ENCODE measurements around the gene DNAJC7.
"Not testable (repeated sequence)": the region's sequence is repeated elsewhere in the genome, so short reads cannot be mapped to it uniquely, and the experiment has no call there.

The DNAJC7 gene

GRCh38 chr17:42025191-42025579 is 7.9 kb upstream of the DNAJC7 start:
- no peaks in the 10 kb centered on the region for H3K27me3 ChIP-seq (replicated peaks in 2 of 5; ENCODE audit: control insufficient read depth in 4 of 5, insufficient read depth in 5 of 5, low read length in 4 of 5)
- no peaks in the 10 kb centered on the region for H3K9me3 ChIP-seq (ENCODE audit: control extremely low read depth in 1 of 5, control insufficient read depth in 4 of 5, insufficient read depth in 2 of 5, low read depth in 1 of 5, low read length in 4 of 5)
- H3K36me3 ChIP-seq (ENCODE audit: control insufficient read depth in 4 of 4, insufficient read depth in 4 of 4, low read length in 3 of 4): peaks cover 10 to 26% (median 17%) of the 10 kb centered on the region in 4 experiments
- DNase-seq: no peak
- peak overlapping the region in 2 of 7 experiments; percentile 4 to 26 for H3K4me3 ChIP-seq (ENCODE audit: control insufficient read depth in 1 of 7, extremely low read depth in 1 of 7, insufficient read depth in 4 of 7, low read depth in 2 of 7, low read length in 6 of 7)
- H3K4me1 ChIP-seq (ENCODE audit: control extremely low read depth in 1 of 4, control insufficient read depth in 4 of 4, insufficient read depth in 4 of 4, low read length in 3 of 4): peaks cover 18 to 64% (median 54%) of the 10 kb centered on the region in 4 experiments
- 75% methylated on average over 6 of the region's 8 CpGs for WGBS (ENCODE audit: insufficient coverage)
- POLR2A ChIA-PET: interaction anchor here (0.6 to 1.4 kb wide), 4 partner anchors 8 to 93 kb away, joined by 3 to 5 read pairs (median 3); partner anchors contain the start of gene DNAJC7
- H3K27ac ChIP-seq (ENCODE audit: insufficient read depth in 1 of 2, low read depth in 1 of 2, low read length in 2 of 2, poor library complexity in 1 of 2, severe bottlenecking in 2 of 2): no peak overlapping the region
- CTCF ChIA-PET: interaction anchor here (0.6 to 17.9 kb wide), 23 partner anchors 7 to 233 kb away, joined by 3 to 381 read pairs (median 7); partner anchors contain the start of genes C17orf113, DHX58, DNAJC7 and KAT2A

GRCh38 chr17:42023524-42024349 is 6.5 kb upstream of the DNAJC7 start:
- H3K27me3 ChIP-seq (replicated peaks in 2 of 5; ENCODE audit: control insufficient read depth in 4 of 5, insufficient read depth in 5 of 5, low read length in 4 of 5): no peaks in the 10 kb centered on the region
- peak overlapping the region; percentile 15 to 73 for H3K27ac ChIP-seq (ENCODE audit: insufficient read depth in 1 of 2, low read depth in 1 of 2, low read length in 2 of 2, poor library complexity in 1 of 2, severe bottlenecking in 2 of 2)
- no peaks in the 10 kb centered on the region for H3K9me3 ChIP-seq (ENCODE audit: control extremely low read depth in 1 of 5, control insufficient read depth in 4 of 5, insufficient read depth in 2 of 5, low read depth in 1 of 5, low read length in 4 of 5)
- WGBS (ENCODE audit: insufficient coverage): 98% methylated on average over 10 of the region's 15 CpGs
- H3K36me3 ChIP-seq (ENCODE audit: control insufficient read depth in 4 of 4, insufficient read depth in 4 of 4, low read length in 3 of 4): peaks cover 10 to 26% (median 17%) of the 10 kb centered on the region in 4 experiments
- H3K4me3 ChIP-seq (ENCODE audit: control insufficient read depth in 1 of 7, extremely low read depth in 1 of 7, insufficient read depth in 4 of 7, low read depth in 2 of 7, low read length in 6 of 7): no peak overlapping the region
- POLR2A ChIA-PET: no interaction called here
- peaks cover 18 to 65% (median 57%) of the 10 kb centered on the region in 4 experiments for H3K4me1 ChIP-seq (ENCODE audit: control extremely low read depth in 1 of 4, control insufficient read depth in 4 of 4, insufficient read depth in 4 of 4, low read length in 3 of 4)
- no peak for DNase-seq
- CTCF ChIA-PET: interaction anchor here (0.7 to 17.9 kb wide), 13 partner anchors 10 to 170 kb away, joined by 3 to 381 read pairs (median 5); partner anchors contain the start of genes CNP, DHX58 and KAT2A

DNA sequence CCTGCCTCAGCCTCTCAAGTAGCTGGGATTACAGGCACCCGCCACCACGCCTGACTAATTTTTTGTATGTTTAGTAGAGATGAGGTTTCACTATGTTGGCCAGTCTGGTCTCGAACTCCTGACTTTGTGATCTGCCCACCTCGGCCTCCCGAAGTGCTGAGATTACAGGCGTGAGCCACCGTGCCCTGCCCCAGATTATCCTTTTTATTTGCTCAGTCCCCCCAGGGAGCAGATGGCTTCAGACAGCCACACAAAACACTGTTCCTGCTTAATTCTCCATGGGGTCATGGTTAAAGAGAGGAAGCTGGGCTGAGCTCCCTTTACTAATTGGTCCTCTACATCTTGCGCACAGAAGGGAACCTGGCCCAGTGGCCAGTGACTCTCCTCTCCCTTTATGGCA is 3.6 kb upstream of the DNAJC7 start:
- 96% methylated on average over 5 of the region's 8 CpGs for WGBS (ENCODE audit: insufficient coverage)
- POLR2A ChIA-PET; H3K27me3 ChIP-seq (replicated peaks in 2 of 5; ENCODE audit: control insufficient read depth in 4 of 5, insufficient read depth in 5 of 5, low read length in 4 of 5); DNase-seq; H3K9me3 ChIP-seq (ENCODE audit: control extremely low read depth in 1 of 5, control insufficient read depth in 4 of 5, insufficient read depth in 2 of 5, low read depth in 1 of 5, low read length in 4 of 5): not testable (repeated sequence)
- Histone ChIP-seq H3K4me1 (ENCODE audit: control extremely low read depth in 1 of 4, control insufficient read depth in 4 of 4, insufficient read depth in 4 of 4, low read length in 3 of 4) (peaks cover 24 to 55% (median 46%) of the 10 kb centered on the region in 4 experiments), H3K36me3 (ENCODE audit: control insufficient read depth in 4 of 4, insufficient read depth in 4 of 4, low read length in 3 of 4) (peaks cover 10 to 26% (median 17%) of the 10 kb centered on the region in 4 experiments), H3K27ac (ENCODE audit: insufficient read depth in 1 of 2, low read depth in 1 of 2, low read length in 2 of 2, poor library complexity in 1 of 2, severe bottlenecking in 2 of 2) (peak overlapping the region in 1 of 2 experiments; percentile 93), H3K4me3 (ENCODE audit: control insufficient read depth in 1 of 7, extremely low read depth in 1 of 7, insufficient read depth in 4 of 7, low read depth in 2 of 7, low read length in 6 of 7) (peak overlapping the region; percentile 11 to 93 (median 92))
- CTCF ChIA-PET: interaction anchor here (0.9 to 17.9 kb wide), 11 partner anchors 8 to 174 kb away, joined by 3 to 381 read pairs (median 3); partner anchors contain the start of genes DHX58 and KAT2A

- no peaks in the 10 kb centered on the region for H3K27me3 ChIP-seq (replicated peaks in 2 of 5; ENCODE audit: control insufficient read depth in 4 of 5, insufficient read depth in 5 of 5, low read length in 4 of 5)
- peak within 1 kb of the TSS; percentile 74 to 93 (median 92) for H3K4me3 ChIP-seq (ENCODE audit: control insufficient read depth in 1 of 7, extremely low read depth in 1 of 7, insufficient read depth in 4 of 7, low read depth in 2 of 7, low read length in 6 of 7)
- H3K9me3 ChIP-seq (ENCODE audit: control extremely low read depth in 1 of 5, control insufficient read depth in 4 of 5, insufficient read depth in 2 of 5, low read depth in 1 of 5, low read length in 4 of 5): no peaks in the 10 kb centered on the region
- peak within 1 kb of the TSS; percentile 76 to 93 for H3K27ac ChIP-seq (ENCODE audit: insufficient read depth in 1 of 2, low read depth in 1 of 2, low read length in 2 of 2, poor library complexity in 1 of 2, severe bottlenecking in 2 of 2)
- CTCF ChIA-PET: interaction anchor here (0.9 to 17.9 kb wide), 13 partner anchors 9 to 175 kb away, joined by 3 to 381 read pairs (median 4); partner anchors contain the start of genes DHX58, KAT2A and ZNF385C
- POLR2A ChIA-PET: no interaction called here
- DNase-seq: peak; percentile 93 to 94 (median 93)
- peaks cover 25 to 52% (median 42%) of the 10 kb centered on the region in 4 experiments for H3K4me1 ChIP-seq (ENCODE audit: control extremely low read depth in 1 of 4, control insufficient read depth in 4 of 4, insufficient read depth in 4 of 4, low read length in 3 of 4)
- WGBS (ENCODE audit: insufficient coverage): 9% methylated on average over 38 of the region's 49 CpGs
- H3K36me3 ChIP-seq (ENCODE audit: control insufficient read depth in 4 of 4, insufficient read depth in 4 of 4, low read length in 3 of 4): peaks cover 10 to 26% (median 17%) of the 10 kb centered on the region in 4 experiments
These were observed 2.5 kb upstream of the DNAJC7 start, which contains the start of gene NKIRAS2 for GRCh38 chr17:42019509-42020404. Gene NKIRAS2 (plus strand): TSS chr17:42020090. CDS start chr17:42021578, 1,488 bp downstream.

DNA sequence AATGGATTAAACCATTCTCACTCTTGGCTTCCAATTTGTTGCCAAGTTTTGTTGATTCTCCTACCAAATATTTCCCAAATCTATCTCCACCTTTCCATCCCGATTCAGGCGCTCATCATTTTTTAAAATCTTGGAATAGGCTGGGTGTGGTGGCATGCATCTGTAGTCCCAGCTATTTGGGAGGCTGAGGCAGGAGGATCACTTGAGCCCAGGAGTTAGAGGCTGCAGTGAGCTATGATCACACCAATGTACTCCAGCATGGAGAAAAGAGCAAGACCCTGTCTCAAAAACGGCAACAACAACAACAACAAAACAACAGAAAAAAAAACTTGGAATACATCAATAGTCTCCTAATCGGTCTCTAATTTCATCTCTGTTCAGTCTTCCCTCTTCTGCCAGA is 1.7 kb upstream of the DNAJC7 start:
- POLR2A ChIA-PET: interaction anchor here (0.7 to 1.4 kb wide), 2 partner anchors 11 to 50 kb away, joined by 3 to 5 read pairs; no protein-coding TSS in a partner anchor
- peaks cover 18 to 44% (median 36%) of the 10 kb centered on the region in 4 experiments for H3K4me1 ChIP-seq (ENCODE audit: control extremely low read depth in 1 of 4, control insufficient read depth in 4 of 4, insufficient read depth in 4 of 4, low read length in 3 of 4)
- no peak overlapping the region for H3K4me3 ChIP-seq (ENCODE audit: control insufficient read depth in 1 of 7, extremely low read depth in 1 of 7, insufficient read depth in 4 of 7, low read depth in 2 of 7, low read length in 6 of 7)

DNA sequence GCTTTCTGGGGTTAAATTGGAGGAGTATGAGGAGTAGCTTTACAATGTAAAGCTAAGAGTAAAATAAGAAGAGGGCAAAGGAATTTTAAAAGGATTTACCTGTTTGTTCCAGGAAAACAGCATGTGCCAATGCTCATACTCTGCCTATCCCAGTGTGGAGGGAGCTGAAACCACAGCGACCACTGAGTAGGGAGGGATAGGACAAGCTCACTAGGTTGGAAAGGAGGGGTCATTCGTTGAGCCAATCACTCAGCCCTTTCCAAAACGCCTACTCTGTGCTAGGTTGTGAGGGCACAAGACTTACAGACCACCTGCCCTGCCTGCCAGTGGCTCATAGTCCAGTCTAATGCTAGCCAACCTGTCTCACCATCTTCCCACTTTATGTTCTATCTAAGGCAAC is 1.1 kb upstream of the DNAJC7 start:
- CTCF ChIA-PET: interaction anchor here (0.6 to 17.9 kb wide), 17 partner anchors 8 to 278 kb away, joined by 3 to 381 read pairs (median 4); partner anchors contain the start of genes DHX58, KAT2A and ZNF385C
- POLR2A ChIA-PET: interaction anchor here (0.5 to 1.4 kb wide), 6 partner anchors 10 to 560 kb away, joined by 3 to 5 read pairs (median 3); no protein-coding TSS in a partner anchor
- H3K27me3 ChIP-seq (replicated peaks in 2 of 5; ENCODE audit: control insufficient read depth in 4 of 5, insufficient read depth in 5 of 5, low read length in 4 of 5): no peaks in the 10 kb centered on the region
- H3K4me3 ChIP-seq (ENCODE audit: control insufficient read depth in 1 of 7, extremely low read depth in 1 of 7, insufficient read depth in 4 of 7, low read depth in 2 of 7, low read length in 6 of 7): peak overlapping the region in 6 of 7 experiments; percentile 87 to 99 (median 97)
- peaks cover 18 to 43% (median 33%) of the 10 kb centered on the region in 4 experiments for H3K4me1 ChIP-seq (ENCODE audit: control extremely low read depth in 1 of 4, control insufficient read depth in 4 of 4, insufficient read depth in 4 of 4, low read length in 3 of 4)
- peaks cover 3 to 18% (median 10%) of the 10 kb centered on the region in 4 experiments for H3K36me3 ChIP-seq (ENCODE audit: control insufficient read depth in 4 of 4, insufficient read depth in 4 of 4, low read length in 3 of 4)
- H3K9me3 ChIP-seq (ENCODE audit: control extremely low read depth in 1 of 5, control insufficient read depth in 4 of 5, insufficient read depth in 2 of 5, low read depth in 1 of 5, low read length in 4 of 5): no peaks in the 10 kb centered on the region
- WGBS (ENCODE audit: insufficient coverage): 53% methylated on average over 2 of the region's 3 CpGs
- peak overlapping the region in 1 of 2 experiments; percentile 98 for H3K27ac ChIP-seq (ENCODE audit: insufficient read depth in 1 of 2, low read depth in 1 of 2, low read length in 2 of 2, poor library complexity in 1 of 2, severe bottlenecking in 2 of 2)
- no peak for DNase-seq

More for the DNA sequence above, 1.7 kb upstream of the DNAJC7 start:
- DNase-seq: no peak
- Histone ChIP-seq H3K9me3 (ENCODE audit: control extremely low read depth in 1 of 5, control insufficient read depth in 4 of 5, insufficient read depth in 2 of 5, low read depth in 1 of 5, low read length in 4 of 5) (no peaks in the 10 kb centered on the region), H3K36me3 (ENCODE audit: control insufficient read depth in 4 of 4, insufficient read depth in 4 of 4, low read length in 3 of 4) (peaks cover 7 to 23% (median 15%) of the 10 kb centered on the region in 4 experiments), H3K27ac (ENCODE audit: insufficient read depth in 1 of 2, low read depth in 1 of 2, low read length in 2 of 2, poor library complexity in 1 of 2, severe bottlenecking in 2 of 2) (no peak overlapping the region), H3K27me3 (replicated peaks in 2 of 5; ENCODE audit: control insufficient read depth in 4 of 5, insufficient read depth in 5 of 5, low read length in 4 of 5) (no peaks in the 10 kb centered on the region)
- CTCF ChIA-PET: interaction anchor here (1.1 to 17.9 kb wide), 11 partner anchors 7 to 92 kb away, joined by 3 to 381 read pairs (median 6); partner anchors contain the start of genes DHX58, KAT2A and ZNF385C
- 100% methylated on average over 2 of the region's 4 CpGs for WGBS (ENCODE audit: insufficient coverage)

Data from common myeloid progenitor, CD34-positive (primary cell).